ENCODE data around the gene UTS2B. TPM values are rescaled to one million over a fixed set of nuclear protein-coding genes. Genes with fewer than 3 reads are reported as not detected.

The UTS2B gene
- total and polyA plus RNA-seq, 9 donors, result 0.60 to 1.0 (median 0.92) TPM

DNA sequence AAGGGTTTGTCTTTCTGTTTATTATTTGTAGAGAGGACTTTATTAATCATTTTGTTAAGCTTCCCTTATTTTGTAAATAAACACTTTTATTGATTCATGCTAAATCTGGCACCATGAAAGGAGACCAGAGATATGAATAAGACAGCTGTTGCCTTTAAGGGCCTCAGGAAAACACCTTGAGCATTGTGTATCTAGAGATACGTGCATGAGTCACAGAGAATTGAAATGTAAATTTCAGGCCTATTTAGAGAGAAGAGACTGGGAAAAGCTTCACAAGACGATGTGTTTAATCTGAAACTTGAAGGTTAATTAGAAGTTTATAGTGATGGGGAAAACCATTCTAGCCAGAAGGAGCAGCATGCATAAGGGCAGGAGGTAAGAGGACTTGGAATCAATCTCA lies 28.6 kb upstream of the UTS2B start:
- no peaks in the 10 kb centered on the region for H3K27me3 ChIP-seq
- H3K4me1 ChIP-seq (ENCODE audit: insufficient read depth), result peaks cover 6% of the 10 kb centered on the region
- WGBS, 3 donors, result 77 to 90% (median 78%) methylated on average over 2 of the region's 2 CpGs
- TF ChIP-seq, protein P1, sequence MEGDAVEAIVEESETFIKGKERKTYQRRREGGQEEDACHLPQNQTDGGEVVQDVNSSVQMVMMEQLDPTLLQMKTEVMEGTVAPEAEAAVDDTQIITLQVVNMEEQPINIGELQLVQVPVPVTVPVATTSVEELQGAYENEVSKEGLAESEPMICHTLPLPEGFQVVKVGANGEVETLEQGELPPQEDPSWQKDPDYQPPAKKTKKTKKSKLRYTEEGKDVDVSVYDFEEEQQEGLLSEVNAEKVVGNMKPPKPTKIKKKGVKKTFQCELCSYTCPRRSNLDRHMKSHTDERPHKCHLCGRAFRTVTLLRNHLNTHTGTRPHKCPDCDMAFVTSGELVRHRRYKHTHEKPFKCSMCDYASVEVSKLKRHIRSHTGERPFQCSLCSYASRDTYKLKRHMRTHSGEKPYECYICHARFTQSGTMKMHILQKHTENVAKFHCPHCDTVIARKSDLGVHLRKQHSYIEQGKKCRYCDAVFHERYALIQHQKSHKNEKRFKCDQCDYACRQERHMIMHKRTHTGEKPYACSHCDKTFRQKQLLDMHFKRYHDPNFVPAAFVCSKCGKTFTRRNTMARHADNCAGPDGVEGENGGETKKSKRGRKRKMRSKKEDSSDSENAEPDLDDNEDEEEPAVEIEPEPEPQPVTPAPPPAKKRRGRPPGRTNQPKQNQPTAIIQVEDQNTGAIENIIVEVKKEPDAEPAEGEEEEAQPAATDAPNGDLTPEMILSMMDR (IDR thresholded peaks at IDR 0.05), result no peak
- TF ChIP-seq POLR2A (IDR thresholded peaks at IDR 0.05), result no peak
- TF ChIP-seq EP300 (IDR thresholded peaks at IDR 0.05), result no peak
- H3K27ac ChIP-seq, result no peak overlapping the region
- intact Hi-C loops (cut with DNase I), result no loop called here
- no peaks in the 10 kb centered on the region for H3K9me3 ChIP-seq
- H3K4me3 ChIP-seq, result no peak overlapping the region
- H3K36me3 ChIP-seq, result no peaks in the 10 kb centered on the region
- DNase-seq, result no peak

DNA sequence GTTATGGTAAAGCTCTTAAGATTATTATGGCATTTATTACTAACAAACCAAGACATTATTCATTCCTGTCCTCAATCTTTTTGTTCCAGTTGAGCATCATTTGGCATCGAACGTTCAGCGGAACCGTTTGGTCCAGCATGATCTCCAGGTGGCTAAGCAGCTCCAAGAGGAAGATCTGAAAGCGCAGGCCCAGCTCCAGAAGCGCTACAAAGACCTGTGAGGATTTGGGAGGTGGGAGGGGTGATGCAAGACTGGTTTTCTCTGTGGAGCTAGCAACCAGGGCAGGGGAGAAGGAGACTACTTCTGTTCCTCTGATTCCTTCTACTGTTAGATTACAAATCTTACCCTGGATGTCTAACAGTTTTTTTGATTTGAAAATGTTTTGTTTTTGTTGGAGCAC lies 27.6 kb upstream of the UTS2B start:
- Histone ChIP-seq H3K36me3 (no peaks in the 10 kb centered on the region), H3K9me3 (no peaks in the 10 kb centered on the region), H3K4me3 (no peak overlapping the region), H3K27ac (no peak overlapping the region), H3K27me3 (no peaks in the 10 kb centered on the region), H3K4me1 (ENCODE audit: insufficient read depth) (peaks cover 8% of the 10 kb centered on the region)
- DNase-seq, result no peak
- 87 to 89% (median 87%) methylated on average over 6 of the region's 6 CpGs for WGBS, 3 donors
- intact Hi-C loops (cut with DNase I), result no loop called here
- no peak for TF ChIP-seq POLR2A (IDR thresholded peaks at IDR 0.05)
- no peak for TF ChIP-seq EP300 (IDR thresholded peaks at IDR 0.05)
- TF ChIP-seq, protein P1 (IDR thresholded peaks at IDR 0.05), result no peak

DNA sequence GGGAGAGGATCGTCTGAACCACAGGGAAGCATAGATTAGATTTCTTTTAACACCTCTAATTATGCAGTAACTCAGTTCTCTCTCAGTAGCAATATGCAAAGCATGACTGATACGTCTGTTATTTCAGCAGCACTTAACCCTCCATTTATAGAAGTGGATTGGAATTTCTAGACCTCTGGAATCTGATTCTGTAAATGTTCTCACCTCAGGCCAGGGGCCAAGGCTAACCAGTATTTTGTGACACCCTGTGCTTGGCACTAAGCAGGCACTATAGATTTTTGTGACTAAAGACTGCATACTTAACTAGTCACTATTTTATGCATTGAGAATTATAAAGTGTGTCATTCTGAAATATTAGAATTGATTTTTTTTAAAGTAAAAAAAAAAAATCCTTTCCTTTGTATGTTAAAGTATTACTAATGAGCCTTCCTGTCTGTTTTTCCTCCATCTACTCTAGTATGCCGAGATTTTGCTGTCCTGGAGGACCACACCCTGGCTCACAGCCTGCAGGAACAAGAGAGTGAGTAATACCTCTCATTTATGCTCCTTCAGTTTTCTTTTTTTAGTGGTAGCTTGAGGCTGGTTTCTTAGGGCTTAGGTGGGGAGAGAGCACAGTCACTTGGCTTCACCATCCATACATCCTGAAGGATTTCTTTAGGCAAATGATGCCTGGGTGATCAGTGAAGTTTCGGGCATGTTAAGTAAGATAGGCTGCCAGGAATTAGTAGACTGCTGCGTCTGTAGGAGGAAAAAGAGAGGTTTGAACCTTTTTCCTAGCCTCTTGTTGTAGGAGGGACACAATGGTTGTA lies 26.5 kb upstream of the UTS2B start:
- TF ChIP-seq EP300 (IDR thresholded peaks at IDR 0.05) (no peak), POLR2A (IDR thresholded peaks at IDR 0.05) (no peak)
- TF ChIP-seq, protein P1 (IDR thresholded peaks at IDR 0.05), result no peak
- Histone ChIP-seq H3K27ac (no peak overlapping the region), H3K4me1 (ENCODE audit: insufficient read depth) (peaks cover 8% of the 10 kb centered on the region), H3K9me3 (no peaks in the 10 kb centered on the region), H3K4me3 (no peak overlapping the region), H3K36me3 (no peaks in the 10 kb centered on the region), H3K27me3 (no peaks in the 10 kb centered on the region)
- WGBS, 3 donors, result 50 to 60% (median 56%) methylated on average over 5 of the region's 5 CpGs
- peak in 2 of 5 donors; percentile 24 to 31 for DNase-seq
- intact Hi-C loops (cut with DNase I), result no loop called here

DNA sequence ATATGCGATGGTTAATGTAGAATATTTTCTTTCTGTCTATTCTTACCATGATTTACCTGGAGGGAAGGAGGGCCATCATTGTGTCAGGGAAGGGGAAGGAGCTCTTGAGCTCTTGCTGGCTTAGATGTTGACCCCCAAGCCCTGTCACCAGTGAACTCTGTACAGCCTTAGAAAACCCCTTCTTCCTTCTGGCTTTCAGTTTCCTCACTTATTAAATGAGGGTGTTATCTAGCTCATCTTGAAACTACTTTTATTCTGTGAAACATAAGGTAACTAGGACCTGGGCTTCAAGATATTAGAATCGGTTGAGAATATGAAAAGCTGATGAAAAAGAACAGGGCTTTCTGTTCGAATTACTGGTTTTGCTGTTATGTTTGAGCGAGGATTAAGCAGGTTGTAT lies 25.1 kb upstream of the UTS2B start:
- intact Hi-C loops (cut with DNase I), result no loop called here
- Histone ChIP-seq H3K9me3 (no peaks in the 10 kb centered on the region), H3K4me1 (ENCODE audit: insufficient read depth) (peaks cover 12% of the 10 kb centered on the region), H3K27ac (no peak overlapping the region), H3K36me3 (no peaks in the 10 kb centered on the region), H3K27me3 (no peaks in the 10 kb centered on the region), H3K4me3 (no peak overlapping the region)
- no peak for DNase-seq
- 90 to 96% (median 90%) methylated on average over 4 of the region's 4 CpGs for WGBS, 3 donors
- TF ChIP-seq, protein P1 (IDR thresholded peaks at IDR 0.05), result no peak
- TF ChIP-seq EP300 (IDR thresholded peaks at IDR 0.05) (no peak), POLR2A (IDR thresholded peaks at IDR 0.05) (no peak)

Measured in ovary (tissue), 9 donors.